HG03432 (cell line): ENCODE results near the gene DENND1A.

Source experiments
- ATAC-seq: cut with Tn5 transposase; IDR thresholded peaks from one replicate; pipeline ENCODE4 v1.9.1; 2021; ENCODE audit warnings: mild to moderate bottlenecking, moderate library complexity; ENCODE audit not compliant: unreplicated experiment

Gene DENND1A

DNA sequence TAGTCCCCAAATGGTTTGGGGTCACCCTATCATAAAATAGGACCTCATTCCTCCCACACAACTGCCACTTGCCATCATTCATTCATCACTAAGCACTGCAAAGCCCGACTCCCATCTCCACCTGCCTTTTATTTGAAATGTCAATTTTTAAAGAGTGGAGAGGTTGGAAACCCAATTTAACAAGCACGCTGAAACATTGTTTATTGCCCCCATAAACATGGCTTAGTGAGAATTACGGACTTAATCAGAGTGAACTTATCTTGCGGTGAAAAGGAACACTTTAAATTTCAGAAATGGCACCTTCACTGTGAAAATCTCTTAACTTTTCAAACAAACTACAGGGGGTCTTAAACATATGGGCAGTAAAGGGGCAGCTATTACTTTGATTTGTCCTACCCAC, 332.9 kb downstream of the DENND1A start:
- ATAC-seq = no peak

DNA sequence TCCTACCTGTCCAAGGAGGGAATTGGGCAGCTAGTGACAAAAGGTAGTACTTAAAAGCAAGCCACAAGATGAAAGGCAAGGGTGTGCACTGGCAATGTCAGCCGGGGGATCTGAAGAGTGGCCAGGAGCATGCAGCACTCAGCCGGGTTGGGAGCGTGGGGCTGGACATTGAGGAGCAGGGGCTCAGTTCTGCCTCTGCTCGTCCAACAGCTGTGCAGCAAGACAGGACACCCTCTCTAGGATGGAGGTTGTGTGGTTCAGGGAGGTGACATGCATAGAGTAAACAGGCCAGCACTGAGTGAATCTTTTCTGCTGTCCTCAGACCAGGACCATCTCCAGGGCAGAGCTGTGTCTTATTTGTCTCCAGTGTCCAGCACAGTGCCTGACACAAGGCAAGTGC, 338.6 kb downstream of the DENND1A start:
- no peak for ATAC-seq

DNA sequence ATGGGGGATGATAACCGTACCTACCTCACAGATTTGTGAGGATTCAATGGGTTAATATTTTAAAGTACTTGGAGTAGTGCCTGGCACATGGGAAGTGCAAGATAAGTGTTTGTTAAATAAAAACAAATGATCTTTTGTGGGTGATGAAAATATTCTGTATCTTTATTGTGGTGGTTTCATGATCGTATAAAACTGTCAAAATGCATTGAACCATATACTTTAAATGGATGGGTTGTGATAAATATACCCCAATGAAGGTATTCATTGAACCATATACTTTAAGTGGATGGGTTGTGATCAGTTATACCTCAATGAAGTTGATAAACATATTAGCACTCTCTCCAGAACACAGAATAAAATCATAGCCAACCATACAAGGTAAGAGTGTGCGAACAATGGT, 339.4 kb downstream of the DENND1A start:
- ATAC-seq = no peak

GRCh38 chr9:123589361-123590239, 340.3 kb downstream of the DENND1A start:
- no peak for ATAC-seq

GRCh38 chr9:123586275-123586674, 343.7 kb downstream of the DENND1A start:
- no peak for ATAC-seq

GRCh38 chr9:123584202-123585176, 345.4 kb downstream of the DENND1A start:
- no peak for ATAC-seq

DNA sequence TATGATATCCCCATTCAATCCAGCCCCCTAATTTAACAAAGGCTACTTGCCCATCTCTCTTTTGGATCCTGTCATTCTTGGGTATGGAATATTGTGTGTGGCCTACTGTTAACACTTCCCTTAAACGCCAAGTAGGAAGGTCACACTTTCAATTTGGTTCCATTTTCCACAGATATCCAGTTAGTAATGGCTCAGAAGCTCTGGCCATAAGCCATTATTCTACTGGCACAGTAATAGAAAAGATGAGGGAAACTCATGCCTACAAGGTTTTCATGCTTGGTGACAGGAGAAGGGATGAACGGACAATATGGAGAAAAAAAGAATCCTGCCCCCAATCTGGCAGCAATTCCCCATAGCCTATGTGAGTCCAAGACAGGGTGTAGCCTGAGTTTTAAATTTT, 346.3 kb downstream of the DENND1A start:
- no peak for ATAC-seq

- no peak for ATAC-seq
These were observed 358.7 kb downstream of the DENND1A start for GRCh38 chr9:123571240-123571639.

DNA sequence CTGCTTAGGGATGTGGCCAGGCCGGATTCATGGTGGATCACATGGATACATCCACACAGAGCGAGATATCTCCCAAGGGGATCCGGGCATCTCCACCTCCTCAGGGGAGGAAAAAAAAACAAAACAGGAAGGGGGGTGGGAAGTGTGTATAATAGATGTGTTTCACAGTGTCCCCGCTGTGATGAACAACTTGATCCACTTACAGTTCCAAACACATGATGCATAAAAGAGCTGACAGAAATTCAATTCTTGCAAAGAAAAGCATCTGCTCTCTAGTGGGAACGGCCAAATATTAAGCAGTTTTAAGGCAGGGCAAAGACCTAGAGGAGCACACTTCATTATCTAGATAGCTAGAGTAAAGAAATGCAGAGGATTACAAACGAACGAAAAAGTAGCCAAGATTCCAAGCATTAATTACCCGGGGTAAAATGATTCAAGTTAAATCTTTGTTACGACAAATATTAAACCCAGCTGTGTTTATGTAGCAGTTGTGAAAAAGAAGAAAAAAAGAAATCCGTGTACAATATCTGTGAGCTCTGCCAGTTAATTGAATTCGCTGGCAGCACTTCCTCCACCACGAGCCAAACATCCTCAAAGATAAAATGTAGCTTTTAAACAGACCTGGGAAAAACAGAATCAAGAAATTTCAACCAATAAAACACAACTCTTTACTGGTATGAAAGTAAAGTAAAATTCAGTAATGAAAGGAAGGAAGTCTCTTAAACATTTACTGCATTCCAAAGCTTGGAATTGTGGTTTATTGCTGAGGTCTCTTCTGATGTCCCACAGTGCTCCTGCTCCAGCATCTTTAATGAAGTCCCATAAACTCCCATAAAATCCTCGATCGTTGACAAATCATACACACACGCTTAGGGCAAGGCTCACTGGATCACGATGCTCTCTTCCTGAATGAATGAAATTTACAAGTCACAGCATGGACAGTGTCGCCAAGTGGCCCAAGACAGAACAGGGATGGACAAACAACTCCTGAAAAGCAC, 360.9 kb downstream of the DENND1A start:
- ATAC-seq = no peak

GRCh38 chr9:123567013-123567412, 362.9 kb downstream of the DENND1A start:
- no peak for ATAC-seq

GRCh38 chr9:123564652-123565051, 365.3 kb downstream of the DENND1A start:
- ATAC-seq = no peak

GRCh38 chr9:123562844-123563346, 367.0 kb downstream of the DENND1A start:
- peak; percentile 64 for ATAC-seq

- no peak for ATAC-seq
These were observed 368.9 kb downstream of the DENND1A start for GRCh38 chr9:123561046-123561445.

GRCh38 chr9:123556464-123557435, 373.2 kb downstream of the DENND1A start:
- no peak for ATAC-seq

GRCh38 chr9:123555646-123556045, 374.3 kb downstream of the DENND1A start:
- ATAC-seq = no peak

- ATAC-seq = no peak
These were observed 377.4 kb downstream of the DENND1A start for GRCh38 chr9:123552530-123552929.

- ATAC-seq = no peak
These were observed 378.2 kb downstream of the DENND1A start for GRCh38 chr9:123551734-123552133.

- ATAC-seq = no peak
These were observed 379.1 kb downstream of the DENND1A start for GRCh38 chr9:123550797-123551196.

GRCh38 chr9:123550012-123550411, 379.9 kb downstream of the DENND1A start:
- no peak for ATAC-seq
